Choroid plexus epithelial cell (primary cell): ENCODE measurements around the gene HECA.
A peak's percentile ranks its signal among the peaks of the same experiment; 100 is the strongest.

ENCODE experiments used
- DNase-seq: peaks from one replicate; pipeline ENCODE4 v3.0.0-alpha.2; 2010; ENCODE audit warnings: low read depth
- H3K4me3 ChIP-seq: 2 replicates; pipeline ENCODE4 v1.5.1; 2011; ENCODE audit warnings: low read depth, mild to moderate bottlenecking, control low read depth, low read length, moderate library complexity
- TF ChIP-seq, protein P1 (sequence below): conservative IDR thresholded peaks from 2 replicates; pipeline ENCODE4 v1.5.1; 2011; ENCODE audit warnings: low read depth, mild to moderate bottlenecking, control low read depth, inconsistent platforms, low read length, moderate library complexity

Gene HECA

DNA sequence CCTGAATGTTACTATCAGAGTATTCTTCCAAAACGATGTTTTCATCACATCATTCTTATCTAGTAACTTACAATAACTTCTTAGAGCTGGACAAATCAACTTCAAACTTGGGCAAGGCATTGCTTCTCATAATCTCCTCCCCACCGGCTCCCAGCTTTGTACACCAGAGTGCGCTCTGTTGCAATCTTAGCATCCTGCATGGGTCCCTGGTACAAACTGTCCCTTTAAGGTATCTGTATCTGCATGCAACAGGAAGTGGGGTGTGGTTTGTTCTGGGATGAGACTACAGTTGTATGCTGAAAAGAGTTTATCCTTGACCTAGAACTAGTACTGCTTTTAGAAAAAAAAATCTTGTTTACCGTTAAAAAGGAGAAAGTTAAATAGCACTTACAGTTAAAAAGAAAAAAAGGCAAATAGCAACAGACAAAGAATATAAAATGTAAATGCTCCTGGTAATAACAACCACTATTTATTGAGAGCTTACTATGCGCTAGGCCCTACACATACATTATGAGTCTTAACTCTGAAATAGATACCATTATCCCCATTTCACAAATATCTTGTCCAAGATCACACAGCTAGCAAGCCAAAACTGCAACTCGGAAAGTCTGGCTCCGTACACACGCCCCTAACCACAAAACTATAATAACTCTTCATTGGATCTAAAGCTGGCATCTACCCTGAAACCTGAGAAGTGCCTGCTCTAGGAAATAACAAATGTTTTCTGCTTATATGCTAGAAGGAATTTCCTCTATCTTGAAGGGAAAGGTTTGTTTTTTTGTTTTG lies 9.8 kb upstream of the HECA start:
- no peak overlapping the region for H3K4me3 ChIP-seq
- TF ChIP-seq, protein P1, sequence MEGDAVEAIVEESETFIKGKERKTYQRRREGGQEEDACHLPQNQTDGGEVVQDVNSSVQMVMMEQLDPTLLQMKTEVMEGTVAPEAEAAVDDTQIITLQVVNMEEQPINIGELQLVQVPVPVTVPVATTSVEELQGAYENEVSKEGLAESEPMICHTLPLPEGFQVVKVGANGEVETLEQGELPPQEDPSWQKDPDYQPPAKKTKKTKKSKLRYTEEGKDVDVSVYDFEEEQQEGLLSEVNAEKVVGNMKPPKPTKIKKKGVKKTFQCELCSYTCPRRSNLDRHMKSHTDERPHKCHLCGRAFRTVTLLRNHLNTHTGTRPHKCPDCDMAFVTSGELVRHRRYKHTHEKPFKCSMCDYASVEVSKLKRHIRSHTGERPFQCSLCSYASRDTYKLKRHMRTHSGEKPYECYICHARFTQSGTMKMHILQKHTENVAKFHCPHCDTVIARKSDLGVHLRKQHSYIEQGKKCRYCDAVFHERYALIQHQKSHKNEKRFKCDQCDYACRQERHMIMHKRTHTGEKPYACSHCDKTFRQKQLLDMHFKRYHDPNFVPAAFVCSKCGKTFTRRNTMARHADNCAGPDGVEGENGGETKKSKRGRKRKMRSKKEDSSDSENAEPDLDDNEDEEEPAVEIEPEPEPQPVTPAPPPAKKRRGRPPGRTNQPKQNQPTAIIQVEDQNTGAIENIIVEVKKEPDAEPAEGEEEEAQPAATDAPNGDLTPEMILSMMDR: peak; percentile 69
- DNase-seq: peak; percentile 90

DNA sequence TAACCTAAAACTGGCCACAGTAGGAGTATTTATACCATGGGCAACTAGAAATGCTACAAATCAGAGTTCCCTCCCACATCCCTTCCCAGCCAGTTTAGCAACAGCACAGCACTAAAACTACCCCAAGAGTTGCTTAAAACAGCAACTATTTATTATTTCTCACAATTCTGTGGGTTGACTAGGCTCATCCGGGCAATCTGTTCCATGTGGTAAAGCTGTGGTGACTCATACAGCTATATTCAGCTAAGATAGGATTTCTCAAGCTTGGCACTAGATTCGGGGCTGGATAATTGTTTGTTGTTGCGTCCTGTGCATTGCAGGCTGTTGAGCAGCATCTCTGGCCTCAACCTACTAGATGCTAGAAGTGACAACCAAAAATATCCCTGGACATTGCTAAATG lies 8.6 kb upstream of the HECA start:
- peak; percentile 88 for DNase-seq
- no peak overlapping the region for H3K4me3 ChIP-seq
- TF ChIP-seq, protein P1: no peak

DNA sequence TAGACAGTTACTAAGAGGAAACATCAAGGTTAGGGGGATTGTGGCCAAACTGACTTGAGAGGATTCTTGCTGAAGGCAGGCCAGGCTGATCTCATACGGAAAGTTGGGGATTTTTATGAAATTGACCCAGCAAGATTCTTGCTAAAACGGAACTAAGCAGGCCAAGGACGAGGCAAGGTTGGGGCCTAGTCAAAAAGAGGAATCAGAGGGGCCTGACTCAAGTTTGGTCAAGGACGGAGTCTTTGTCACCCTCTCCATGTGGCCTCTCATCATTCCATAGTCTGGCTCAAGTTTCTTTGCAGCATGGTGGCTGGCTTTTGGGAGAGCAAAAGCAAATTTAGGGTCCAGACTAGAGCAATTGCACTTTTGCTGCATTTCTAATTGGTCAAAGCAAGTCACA lies 7.9 kb upstream of the HECA start:
- no peak for DNase-seq
- H3K4me3 ChIP-seq: no peak overlapping the region
- TF ChIP-seq, protein P1: no peak

DNA sequence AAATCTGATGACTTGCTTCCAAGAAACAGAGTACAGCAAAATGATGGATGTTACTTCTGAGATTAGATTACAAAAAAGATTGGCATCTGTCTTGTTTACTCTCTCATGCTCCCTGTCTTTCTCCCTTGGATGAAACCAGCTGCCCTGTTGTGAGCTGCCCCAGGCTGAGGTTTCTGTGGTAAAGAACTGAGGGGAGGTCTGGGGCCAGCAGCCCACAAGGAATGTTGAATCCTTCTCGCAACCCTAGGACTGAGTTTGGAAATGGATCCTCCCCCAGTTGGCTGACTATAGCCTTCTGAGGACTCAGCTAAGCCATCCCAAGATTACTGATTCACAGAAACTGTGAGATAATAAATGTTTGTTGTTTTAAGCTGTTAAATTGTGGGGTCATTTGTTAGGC lies 5.6 kb upstream of the HECA start:
- TF ChIP-seq, protein P1: no peak
- DNase-seq: peak; percentile 76
- no peak overlapping the region for H3K4me3 ChIP-seq

DNA sequence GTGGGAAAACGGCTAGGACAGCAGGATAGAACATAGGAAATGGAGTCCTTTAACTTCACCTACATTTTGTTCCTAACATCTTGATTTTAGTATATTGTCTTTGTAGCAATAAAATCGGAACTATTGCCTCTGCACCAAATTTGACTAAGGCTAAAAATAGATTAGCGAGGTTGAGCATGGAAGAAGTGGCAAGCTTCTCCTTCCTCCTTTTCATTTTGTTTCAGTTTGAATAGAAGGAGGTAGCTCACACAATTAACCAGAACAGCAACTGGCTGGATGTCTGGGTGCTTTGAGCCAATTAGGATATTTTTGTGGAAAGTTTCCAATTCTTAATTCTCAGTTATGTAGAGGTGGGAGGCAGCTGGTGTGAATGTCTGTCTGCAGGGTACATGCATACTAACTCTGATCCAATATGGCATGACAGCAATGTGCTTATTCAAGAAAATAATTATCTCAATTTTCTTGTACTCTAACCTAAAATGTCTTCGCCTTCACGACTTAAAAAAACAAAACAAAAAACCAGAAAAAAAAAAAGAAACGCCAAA lies 3.1 kb upstream of the HECA start:
- no peak overlapping the region for H3K4me3 ChIP-seq
- no peak for DNase-seq
- TF ChIP-seq, protein P1: no peak

DNA sequence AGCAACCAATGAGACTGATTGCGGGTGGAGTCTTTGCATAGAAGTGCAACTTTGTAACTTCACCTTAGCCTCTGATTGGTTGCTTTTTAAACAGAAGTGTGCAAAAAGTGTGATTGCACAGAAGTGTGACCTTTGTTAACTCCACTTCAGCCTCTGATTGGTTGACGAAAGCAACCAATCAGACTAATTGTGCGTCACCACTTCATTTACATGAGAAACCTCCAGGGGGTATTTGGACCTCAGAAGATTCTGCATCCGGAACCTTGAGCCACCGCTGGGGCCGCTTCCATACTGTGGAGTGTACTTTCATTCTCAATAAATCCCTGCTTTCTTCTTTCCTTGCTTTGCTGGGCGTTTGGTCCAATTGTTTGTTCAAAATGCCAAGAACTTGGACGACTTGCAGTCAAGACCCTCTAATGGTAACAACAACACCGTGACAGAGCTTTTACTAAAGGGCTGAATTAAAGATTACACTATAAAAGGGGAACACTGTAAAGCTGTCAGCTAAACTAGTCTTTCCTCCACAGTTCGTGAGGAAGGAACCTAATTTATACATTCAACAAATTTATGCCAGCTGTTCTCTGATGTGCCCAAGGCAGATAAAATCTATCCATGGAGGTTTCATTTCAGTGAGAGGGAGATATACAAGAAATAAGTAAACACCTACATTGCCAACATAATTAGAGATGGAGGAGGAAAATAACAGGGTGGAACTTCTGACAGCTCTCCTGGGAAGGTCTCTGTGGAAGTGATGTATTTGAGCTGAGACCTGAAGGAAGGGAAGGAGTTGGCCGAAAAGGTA lies 1.4 kb upstream of the HECA start:
- H3K4me3 ChIP-seq: no peak overlapping the region
- no peak for DNase-seq
- TF ChIP-seq, protein P1: no peak
